Naive thymus-derived CD8-positive, alpha-beta T cell (primary cell): ENCODE measurements around the gene LOXHD1. TPM values are rescaled to one million over a fixed set of nuclear protein-coding genes. Genes with fewer than 3 reads are reported as not detected.

Source experiments
- ATAC-seq, 2 donors: fragments of 150-1000 bp; cut with Tn5 transposase in 1 of 2; sonication (Bioruptor Pico), chemical (Tn5 transposase) in 1 of 2; 1 replicate in 1 of 2; 2 replicates in 1 of 2; pipeline ENCODE4 v1.10.0; 2021; ENCODE audit warnings: mild to moderate bottlenecking in 2 of 2, moderate library complexity in 2 of 2
- POLR2A ChIA-PET: fragments of 350-600 bp; sonication (Branson Sonifier 250); formaldehyde crosslinking; loops from one replicate; lab custom pipeline; 2021; ENCODE audit warnings: antibody characterized with exemption; lab: Charles Lee
- DNase-seq, 10 donors: peaks; one replicate each; pipeline versions ENCODE4 v3.0.0 to v3.0.0-alpha.2; 2020 to 2022
- H3K27ac Mint-ChIP-seq, 10 donors: one replicate each; pipeline ENCODE4 v1.8.0; 2020 to 2022; ENCODE audit warnings: mild to moderate bottlenecking in 10 of 10, mixed read lengths in 10 of 10, moderate library complexity in 4 of 10, inconsistent platforms in 1 of 10
- H3K27me3 Mint-ChIP-seq, 5 donors: one replicate each; pipeline ENCODE4 v1.8.0; 2021 to 2022; ENCODE audit warnings: mixed read lengths in 5 of 5
- H3K36me3 Mint-ChIP-seq, 3 donors: one replicate each; pipeline ENCODE4 v1.8.0; 2020 to 2022; ENCODE audit warnings: mixed read lengths in 3 of 3, mild to moderate bottlenecking in 2 of 3, inconsistent platforms in 1 of 3
- H3K4me1 Mint-ChIP-seq, 4 donors: one replicate each; pipeline ENCODE4 v1.8.0; 2021 to 2022; ENCODE audit warnings: mixed read lengths in 4 of 4
- H3K4me3 Mint-ChIP-seq, 10 donors: one replicate each; pipeline ENCODE4 v1.8.0; 2020 to 2022; ENCODE audit warnings: mild to moderate bottlenecking in 10 of 10, mixed read lengths in 10 of 10, moderate library complexity in 6 of 10, inconsistent platforms in 1 of 10
- H3K9me3 Mint-ChIP-seq, 9 donors: one replicate each; pipeline ENCODE4 v1.8.0; 2020 to 2022; ENCODE audit warnings: mixed read lengths in 9 of 9, mild to moderate bottlenecking in 3 of 9, inconsistent platforms in 1 of 9, moderate library complexity in 1 of 9
- polyA plus RNA-seq, 3 donors: library from polyadenylated mRNA; unstranded; fragments of 300-500 nt; fragmentation: Illumina TruSeq; gene quantifications; one replicate each; pipeline ENCODE4 v1.2.3, GENCODE V29; 2021
- total RNA-seq, 8 experiments: library from RNA in 2 of 8; stranded (reverse) in 2 of 8; gene quantifications; one replicate each; pipeline ENCODE4 v1.2.3 and lab custom pipeline; 2021 to 2026

Gene LOXHD1
- total and polyA plus RNA-seq, 5 experiments from 2014 or later, result 0.08 to 0.39 TPM; not detected in 3

DNA sequence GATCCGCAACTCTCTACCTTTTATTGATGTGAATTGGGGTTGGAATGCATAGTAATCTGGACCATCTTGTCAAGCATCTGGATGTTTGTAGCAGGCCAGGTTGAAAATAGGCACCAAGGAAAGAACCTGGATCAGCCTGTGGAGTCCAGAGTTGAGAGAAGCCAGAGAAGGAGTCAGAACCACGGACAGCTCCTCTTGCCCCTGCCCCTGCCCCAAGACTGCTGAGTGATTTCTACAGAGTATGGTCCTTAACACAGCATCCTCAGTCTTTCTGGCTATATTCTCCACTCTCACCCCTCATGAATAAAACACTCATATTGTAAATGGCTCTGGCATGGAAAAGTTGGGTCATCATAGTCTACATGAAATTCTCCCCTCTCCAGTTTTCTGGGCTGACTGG, 154.6 kb downstream of the LOXHD1 start:
- Mint-ChIP-seq H3K27me3 (peaks cover 2 to 36% (median 11%) of the 10 kb centered on the region in 5 donors), H3K27ac (no peak overlapping the region), H3K9me3 (peaks cover 0 to 3% (median 0%) of the 10 kb centered on the region in 9 donors), H3K36me3 (no peaks in the 10 kb centered on the region), H3K4me1 (no peaks in the 10 kb centered on the region), H3K4me3 (no peak overlapping the region)
- ATAC-seq (no peak), DNase-seq (no peak)
- POLR2A ChIA-PET, result no interaction called here

DNA sequence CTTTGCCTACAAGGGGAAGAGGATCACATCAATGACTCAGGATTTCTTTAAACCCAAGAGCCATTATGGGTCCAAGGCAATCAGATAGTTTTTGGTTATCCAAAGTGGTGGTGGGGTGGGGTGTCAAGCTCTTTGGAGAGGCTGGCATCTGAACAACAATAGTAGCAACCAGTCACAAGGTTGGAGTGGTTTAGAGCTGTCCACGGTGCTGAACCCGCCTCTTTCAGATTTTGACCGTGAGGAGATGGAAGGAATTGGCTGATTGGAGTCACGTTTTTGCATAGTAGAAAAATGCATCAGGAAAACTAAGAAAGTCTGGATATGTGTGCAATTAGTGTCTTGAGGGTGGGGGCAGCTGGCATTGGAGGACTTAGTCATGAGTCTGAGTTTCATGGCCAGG, 159.9 kb downstream of the LOXHD1 start:
- POLR2A ChIA-PET, result no interaction called here
- peak in 2 of 10 donors; percentile 13 to 20 for DNase-seq
- no peak for ATAC-seq
- no peak overlapping the region for H3K4me3 Mint-ChIP-seq
- H3K36me3 Mint-ChIP-seq, result no peaks in the 10 kb centered on the region
- H3K9me3 Mint-ChIP-seq, result peaks cover 0 to 18% (median 4%) of the 10 kb centered on the region in 9 donors
- peaks cover 4 to 16% (median 10%) of the 10 kb centered on the region in 5 donors for H3K27me3 Mint-ChIP-seq
- no peak overlapping the region for H3K27ac Mint-ChIP-seq
- H3K4me1 Mint-ChIP-seq, result no peaks in the 10 kb centered on the region

DNA sequence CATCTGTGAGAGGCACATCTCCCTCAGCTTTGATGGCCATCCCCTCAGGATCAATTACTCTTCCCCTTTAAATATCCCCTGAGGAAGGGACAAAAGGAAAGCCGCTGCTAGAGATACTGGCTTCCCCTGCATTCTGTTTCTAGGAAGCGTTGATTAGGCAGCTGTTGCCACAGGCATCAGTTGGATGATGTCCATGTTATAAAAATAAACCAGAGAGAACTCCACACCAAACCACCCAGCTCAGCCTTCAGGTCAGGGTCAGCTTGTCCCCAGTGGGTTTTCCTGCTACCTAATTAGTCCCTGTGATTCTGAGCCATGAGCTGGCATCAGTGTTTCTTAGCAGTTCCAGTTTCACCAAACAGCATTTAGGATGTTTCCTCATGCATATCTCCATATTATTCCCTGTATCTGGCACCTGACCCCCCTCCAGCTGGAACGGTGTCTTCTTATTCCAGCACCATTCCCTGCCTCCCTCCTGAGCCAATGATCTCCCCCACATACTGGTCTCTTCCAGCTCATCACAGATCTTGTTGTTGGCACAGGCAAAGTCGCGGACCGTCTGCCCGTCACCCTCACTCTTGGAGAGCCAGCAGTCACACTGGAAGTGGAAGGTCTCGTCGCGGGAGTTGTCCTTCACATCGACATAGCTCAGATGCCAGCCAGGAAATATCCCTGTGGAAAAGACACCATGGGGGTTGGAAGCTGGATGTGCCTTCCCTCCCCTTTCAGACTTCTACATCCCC, 168.4 kb downstream of the LOXHD1 start:
- H3K9me3 Mint-ChIP-seq, result peaks cover 0 to 9% (median 5%) of the 10 kb centered on the region in 9 donors
- H3K4me3 Mint-ChIP-seq, result no peak overlapping the region
- no peaks in the 10 kb centered on the region for H3K36me3 Mint-ChIP-seq
- POLR2A ChIA-PET, result no interaction called here
- no peak for DNase-seq
- ATAC-seq, result no peak
- no peaks in the 10 kb centered on the region for H3K4me1 Mint-ChIP-seq
- H3K27me3 Mint-ChIP-seq, result peaks cover 5 to 21% (median 9%) of the 10 kb centered on the region in 5 donors
- H3K27ac Mint-ChIP-seq, result no peak overlapping the region

DNA sequence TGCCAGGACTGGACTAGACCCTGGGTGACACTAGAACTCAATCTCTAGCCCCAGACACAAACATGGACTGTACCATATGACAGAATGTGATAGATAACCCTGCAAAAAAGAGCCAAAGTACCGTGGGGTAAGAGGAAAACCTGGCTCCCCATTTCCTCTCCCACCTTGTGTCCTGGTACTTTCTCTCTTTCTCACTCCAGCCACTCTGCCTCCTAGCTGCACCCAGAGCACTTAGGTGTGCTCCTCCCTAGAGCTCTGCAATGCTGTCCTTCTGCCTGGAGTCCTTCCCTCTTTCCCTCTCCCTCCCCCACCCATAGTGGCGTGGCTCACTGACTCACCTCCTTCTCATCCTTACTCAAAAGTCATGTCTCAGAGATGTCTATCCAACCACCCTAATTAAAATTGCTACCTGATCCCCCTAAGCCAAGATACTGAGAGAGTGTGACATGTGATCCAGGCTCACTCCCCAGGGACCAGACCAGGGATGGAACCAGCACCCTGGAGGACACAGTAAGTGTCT, 171.3 kb downstream of the LOXHD1 start:
- Mint-ChIP-seq H3K27me3 (peaks cover 3 to 24% (median 8%) of the 10 kb centered on the region in 5 donors), H3K4me3 (no peak overlapping the region), H3K9me3 (peaks cover 0 to 1% (median 0%) of the 10 kb centered on the region in 9 donors), H3K4me1 (no peaks in the 10 kb centered on the region), H3K36me3 (no peaks in the 10 kb centered on the region), H3K27ac (no peak overlapping the region)
- ATAC-seq, result no peak
- POLR2A ChIA-PET, result no interaction called here
- DNase-seq, result no peak

DNA sequence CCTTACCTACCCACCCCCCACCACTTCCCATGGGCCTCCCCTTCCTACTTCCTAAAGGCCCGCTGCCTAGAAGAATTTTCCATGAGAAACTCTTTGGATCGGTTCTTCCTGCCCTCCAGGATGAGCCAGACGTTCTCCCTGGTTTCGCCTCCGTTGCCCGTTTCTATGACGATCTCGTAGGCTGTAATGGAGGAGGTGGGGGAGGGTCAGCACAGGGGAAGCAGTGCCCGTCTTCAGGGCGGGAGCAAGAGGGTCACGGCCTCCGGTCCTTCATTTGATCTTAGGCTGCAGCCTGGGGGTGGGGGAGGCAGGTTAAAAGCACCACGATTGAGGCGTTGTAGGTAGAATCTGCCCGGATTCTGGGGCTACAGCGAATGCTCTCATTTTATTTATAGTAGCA, 172.0 kb downstream of the LOXHD1 start:
- POLR2A ChIA-PET, result no interaction called here
- ATAC-seq (no peak), DNase-seq (no peak)
- no peaks in the 10 kb centered on the region for H3K9me3 Mint-ChIP-seq
- no peak overlapping the region for H3K27ac Mint-ChIP-seq
- H3K36me3 Mint-ChIP-seq, result no peaks in the 10 kb centered on the region
- H3K4me3 Mint-ChIP-seq, result no peak overlapping the region
- H3K27me3 Mint-ChIP-seq, result peaks cover 3 to 24% (median 7%) of the 10 kb centered on the region in 5 donors
- H3K4me1 Mint-ChIP-seq, result no peaks in the 10 kb centered on the region

DNA sequence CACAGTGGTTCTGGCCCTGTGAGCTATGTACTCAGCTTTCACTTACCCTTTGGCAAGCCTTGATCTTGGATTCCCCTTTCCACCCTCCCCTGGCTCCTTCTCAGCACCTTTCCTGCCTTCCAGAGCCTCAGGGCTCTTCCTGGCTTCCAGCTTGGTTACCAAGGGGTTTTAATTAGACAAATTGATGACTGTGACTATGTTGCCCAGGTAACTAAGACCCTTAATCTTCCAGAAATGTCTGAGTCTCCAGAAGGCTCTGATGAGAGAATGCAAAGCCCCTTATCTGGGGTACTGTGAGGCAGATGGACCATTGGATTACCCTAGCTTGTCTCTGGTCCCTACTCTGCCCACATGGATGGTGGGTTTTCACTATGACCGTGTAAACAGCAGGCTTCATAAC, 174.2 kb downstream of the LOXHD1 start:
- Mint-ChIP-seq H3K4me1 (no peaks in the 10 kb centered on the region), H3K4me3 (no peak overlapping the region), H3K36me3 (no peaks in the 10 kb centered on the region), H3K27me3 (peaks cover 3 to 25% (median 10%) of the 10 kb centered on the region in 5 donors), H3K27ac (no peak overlapping the region), H3K9me3 (no peaks in the 10 kb centered on the region)
- POLR2A ChIA-PET, result no interaction called here
- ATAC-seq, result no peak
- DNase-seq, result no peak

DNA sequence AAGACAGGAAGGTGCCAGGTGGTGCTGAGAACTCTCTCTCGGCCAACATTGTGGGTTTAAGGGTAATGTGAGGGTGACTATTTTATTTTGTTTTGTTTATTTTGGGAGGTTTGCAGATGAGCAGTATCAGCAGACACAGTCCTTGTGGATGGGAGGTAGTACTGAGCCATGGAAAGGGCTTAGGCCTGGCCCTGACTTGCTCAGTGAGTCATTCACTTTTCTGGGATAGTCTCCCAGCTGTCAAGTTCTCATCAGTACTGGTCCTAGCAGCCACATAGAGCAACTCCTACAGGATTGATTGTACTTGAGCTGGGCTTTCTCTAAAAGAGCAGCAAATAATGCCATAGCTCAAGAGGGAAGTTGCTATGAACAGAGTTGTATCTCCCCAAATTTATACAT, 175.2 kb downstream of the LOXHD1 start:
- H3K36me3 Mint-ChIP-seq, result no peaks in the 10 kb centered on the region
- no peaks in the 10 kb centered on the region for H3K4me1 Mint-ChIP-seq
- no peak for ATAC-seq
- H3K27me3 Mint-ChIP-seq, result peaks cover 3 to 27% (median 12%) of the 10 kb centered on the region in 5 donors
- POLR2A ChIA-PET, result no interaction called here
- no peak for DNase-seq
- H3K27ac Mint-ChIP-seq, result no peak overlapping the region
- no peaks in the 10 kb centered on the region for H3K9me3 Mint-ChIP-seq
- H3K4me3 Mint-ChIP-seq, result no peak overlapping the region

DNA sequence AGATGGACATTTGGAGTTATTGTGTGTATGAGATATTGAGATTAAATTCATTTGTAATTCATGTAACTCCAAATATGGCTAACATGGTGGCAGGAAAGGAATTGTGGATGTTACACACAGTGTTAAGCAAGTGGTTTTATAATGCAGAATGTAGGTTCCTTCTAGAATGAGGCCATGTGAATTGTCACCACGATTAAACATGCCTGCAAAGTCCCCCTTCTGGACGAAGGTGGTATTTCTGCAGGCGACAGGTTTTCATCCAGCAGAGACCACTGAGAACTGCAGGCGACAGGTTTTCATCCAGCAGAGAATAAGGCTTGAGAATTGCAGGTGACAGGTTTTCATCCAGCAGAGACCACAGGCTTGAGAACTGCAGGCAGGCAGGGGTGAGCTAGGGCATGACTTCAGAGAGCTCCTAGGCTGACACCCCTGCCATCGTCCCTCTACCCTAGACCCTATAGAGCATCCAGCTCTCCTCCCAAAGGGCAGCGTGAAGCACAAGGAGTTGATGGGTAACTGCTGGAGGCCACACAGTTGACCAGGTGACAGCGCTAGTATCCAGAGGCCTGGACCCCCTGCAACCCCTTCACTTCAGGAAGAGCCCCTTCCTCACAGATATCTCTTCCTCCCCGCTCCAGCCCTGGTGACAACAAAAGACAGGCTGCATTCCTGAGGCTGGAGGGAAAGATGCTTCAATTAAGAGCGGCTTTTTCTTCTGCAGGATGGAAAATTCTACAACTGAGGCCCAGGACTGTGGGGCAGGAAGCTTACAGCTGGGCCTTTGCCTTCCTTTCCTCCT, 175.8 kb downstream of the LOXHD1 start:
- DNase-seq (peak in 9 of 10 donors; percentile 19 to 58 (median 48)), ATAC-seq (peak; percentile 57 to 65)
- peaks cover 3 to 27% (median 12%) of the 10 kb centered on the region in 5 donors for H3K27me3 Mint-ChIP-seq
- H3K4me3 Mint-ChIP-seq, result no peak overlapping the region
- H3K27ac Mint-ChIP-seq, result no peak overlapping the region
- H3K36me3 Mint-ChIP-seq, result no peaks in the 10 kb centered on the region
- H3K4me1 Mint-ChIP-seq, result no peaks in the 10 kb centered on the region
- H3K9me3 Mint-ChIP-seq, result no peaks in the 10 kb centered on the region
- POLR2A ChIA-PET, result no interaction called here

DNA sequence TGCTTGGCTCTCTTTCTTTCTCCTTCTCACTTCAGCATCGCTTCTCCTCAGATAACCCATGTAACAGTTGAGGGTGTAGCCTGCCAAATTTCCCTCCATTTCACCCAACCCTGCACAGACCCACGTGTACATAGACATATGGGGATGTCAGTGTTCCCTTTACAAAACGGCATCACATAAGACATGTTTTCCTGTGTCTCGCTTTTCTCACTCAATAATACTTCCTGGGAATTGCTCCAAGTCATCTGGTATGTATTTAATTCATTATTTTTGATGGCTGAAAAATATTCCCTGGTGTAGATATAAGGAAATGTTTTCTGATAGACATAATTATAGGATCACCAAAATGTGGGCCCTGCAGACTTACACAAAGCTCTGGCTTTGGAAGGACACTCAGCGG, 176.8 kb downstream of the LOXHD1 start:
- Mint-ChIP-seq H3K27me3 (peaks cover 3 to 27% (median 12%) of the 10 kb centered on the region in 5 donors), H3K27ac (peak overlapping the region in 1 of 10 donors; percentile 0), H3K9me3 (no peaks in the 10 kb centered on the region), H3K4me3 (no peak overlapping the region), H3K36me3 (no peaks in the 10 kb centered on the region), H3K4me1 (peaks cover 0 to 4% (median 4%) of the 10 kb centered on the region in 4 donors)
- POLR2A ChIA-PET, result no interaction called here
- DNase-seq, result no peak
- ATAC-seq, result no peak

DNA sequence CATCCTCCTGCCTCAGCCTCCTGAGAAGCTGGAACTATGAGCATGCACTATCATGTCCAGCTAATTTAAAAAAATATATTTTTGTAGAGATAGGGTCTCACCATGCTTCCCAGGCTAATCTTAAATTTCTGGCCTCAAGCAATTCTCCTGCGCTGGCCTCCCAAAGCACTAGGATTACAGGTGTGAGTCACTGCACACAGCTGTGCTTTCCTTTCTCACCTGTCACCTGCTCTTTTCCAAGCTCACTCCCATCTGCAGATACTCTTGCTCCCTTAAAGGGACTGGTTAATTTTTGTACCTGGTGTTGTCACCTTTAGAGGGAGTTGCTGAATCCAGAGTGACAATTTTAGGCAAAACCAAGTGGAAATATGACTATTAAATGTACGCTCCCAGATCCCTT, 178.2 kb downstream of the LOXHD1 start:
- POLR2A ChIA-PET, result no interaction called here
- DNase-seq, result no peak
- no peaks in the 10 kb centered on the region for H3K36me3 Mint-ChIP-seq
- H3K4me3 Mint-ChIP-seq, result no peak overlapping the region
- H3K9me3 Mint-ChIP-seq, result no peaks in the 10 kb centered on the region
- H3K27me3 Mint-ChIP-seq, result peaks cover under 1 to 16% (median 7%) of the 10 kb centered on the region in 5 donors
- H3K27ac Mint-ChIP-seq, result no peak overlapping the region
- H3K4me1 Mint-ChIP-seq, result peaks cover 0 to 12% (median 12%) of the 10 kb centered on the region in 4 donors
- no peak for ATAC-seq

DNA sequence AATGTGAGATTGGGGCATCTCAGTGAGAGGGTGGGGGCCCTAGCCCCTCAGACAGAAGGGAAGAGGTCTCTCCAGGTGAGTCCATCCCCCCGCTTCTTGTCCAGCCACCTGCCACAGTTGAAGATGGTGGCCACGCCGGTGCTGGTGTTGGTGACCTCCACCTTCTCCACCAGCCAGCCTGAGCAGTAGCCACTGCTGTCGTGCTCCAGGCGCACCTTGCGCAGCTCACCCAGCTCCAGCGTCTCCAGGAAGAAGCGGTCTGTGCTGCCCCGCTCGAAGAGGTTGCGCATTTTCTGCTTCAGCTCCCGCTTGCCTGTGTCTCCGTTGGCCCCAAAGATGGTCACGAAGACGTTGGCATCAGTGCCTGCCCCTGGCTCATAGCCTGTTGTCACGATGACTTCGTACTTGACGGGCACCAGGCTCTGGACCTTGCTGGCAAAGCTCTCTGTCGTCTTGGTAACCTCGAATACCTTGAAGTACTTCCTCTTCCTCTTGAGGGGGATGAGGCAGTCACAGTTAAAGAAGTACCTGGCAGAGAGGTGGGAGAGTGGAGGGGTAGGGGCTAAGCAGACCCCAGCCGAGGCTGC, 179.5 kb downstream of the LOXHD1 start:
- peaks cover 1 to 11% (median 5%) of the 10 kb centered on the region in 5 donors for H3K27me3 Mint-ChIP-seq
- H3K4me3 Mint-ChIP-seq, result no peak overlapping the region
- H3K4me1 Mint-ChIP-seq, result peaks cover 0 to 13% (median 12%) of the 10 kb centered on the region in 4 donors
- H3K36me3 Mint-ChIP-seq, result no peaks in the 10 kb centered on the region
- ATAC-seq (no peak), DNase-seq (no peak)
- POLR2A ChIA-PET, result no interaction called here
- H3K27ac Mint-ChIP-seq, result no peak overlapping the region
- H3K9me3 Mint-ChIP-seq, result no peaks in the 10 kb centered on the region

DNA sequence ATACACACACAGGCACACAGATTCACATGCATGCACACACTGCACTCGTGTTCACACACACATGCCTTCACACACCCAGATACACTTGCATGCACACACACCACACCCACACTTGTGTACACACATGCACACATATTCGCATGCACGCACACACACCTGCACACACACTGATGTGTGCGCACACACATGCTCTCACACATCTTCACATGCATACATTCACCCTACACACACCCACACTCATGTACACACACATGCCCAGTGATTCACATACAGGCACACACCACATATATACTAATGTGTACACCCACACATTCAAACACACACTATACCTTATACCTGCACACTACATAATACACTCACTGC, 181.6 kb downstream of the LOXHD1 start:
- no peaks in the 10 kb centered on the region for H3K9me3 Mint-ChIP-seq
- H3K27me3 Mint-ChIP-seq, result peaks cover 1 to 24% (median 8%) of the 10 kb centered on the region in 5 donors
- POLR2A ChIA-PET, result no interaction called here
- no peaks in the 10 kb centered on the region for H3K36me3 Mint-ChIP-seq
- DNase-seq (no peak), ATAC-seq (no peak)
- H3K4me3 Mint-ChIP-seq, result no peak overlapping the region
- no peak overlapping the region for H3K27ac Mint-ChIP-seq
- H3K4me1 Mint-ChIP-seq, result peaks cover 0 to 14% (median 12%) of the 10 kb centered on the region in 4 donors
